ENCODE results near the gene DPCD. TPM values are rescaled to one million over a fixed set of nuclear protein-coding genes. Genes with fewer than 3 reads are reported as not detected.

Gene DPCD
- total RNA-seq, 4 donors from 2014 or later = 18.1 to 73.0 (median 37.3) TPM

- Histone ChIP-seq H3K4me1 (peaks cover 0 to 5% of the 10 kb centered on the region in 2 donors), H3K9me3 (no peaks in the 10 kb centered on the region), H3K27ac (no peak overlapping the region), H3K36me3 (no peaks in the 10 kb centered on the region), H3K27me3 (peaks cover 6% of the 10 kb centered on the region), H3K4me3 (replicated peaks in 1 of 3) (no peak overlapping the region)
- 72 to 76% methylated on average over 9 to 11 of the region's 11 CpGs for WGBS, 2 donors
- TF ChIP-seq CTCF (IDR thresholded peaks at IDR 0.05) = no peak
- TF ChIP-seq POLR2A (IDR thresholded peaks at IDR 0.05) = no peak
- intact Hi-C loops (cut with DNase I) = no loop called here
- DNase-seq = no peak
Measured at GRCh38 chr10:101563497-101564040, 24.6 kb upstream of the DPCD start.

GRCh38 chr10:101564490-101564991 lies 23.6 kb upstream of the DPCD start:
- Histone ChIP-seq H3K36me3 (no peaks in the 10 kb centered on the region), H3K4me1 (peaks cover under 1 to 7% of the 10 kb centered on the region in 2 donors), H3K27me3 (peaks cover 10% of the 10 kb centered on the region), H3K4me3 (replicated peaks in 1 of 3) (no peak overlapping the region), H3K27ac (no peak overlapping the region), H3K9me3 (no peaks in the 10 kb centered on the region)
- WGBS, 2 donors = 68 to 80% methylated on average over 9 to 12 of the region's 15 CpGs
- intact Hi-C loops (cut with DNase I) = no loop called here
- DNase-seq = no peak
- TF ChIP-seq CTCF (IDR thresholded peaks at IDR 0.05) (no peak), POLR2A (IDR thresholded peaks at IDR 0.05) (no peak)

- WGBS, 2 donors = 86 to 90% methylated on average over 5 of the region's 5 CpGs
- intact Hi-C loops (cut with DNase I) = loop anchor here (5.0 kb wide), 1 partner anchor 293 kb away; no protein-coding TSS in a partner anchor
- H3K4me3 ChIP-seq (replicated peaks in 1 of 3) = no peak overlapping the region
- no peak for TF ChIP-seq POLR2A (IDR thresholded peaks at IDR 0.05)
- TF ChIP-seq CTCF (IDR thresholded peaks at IDR 0.05) = no peak
- H3K27me3 ChIP-seq = peaks cover 11% of the 10 kb centered on the region
- no peak for DNase-seq
- no peaks in the 10 kb centered on the region for H3K9me3 ChIP-seq
- H3K27ac ChIP-seq = no peak overlapping the region
- H3K36me3 ChIP-seq = no peaks in the 10 kb centered on the region
- peaks cover 6 to 16% of the 10 kb centered on the region in 2 donors for H3K4me1 ChIP-seq
Measured at GRCh38 chr10:101565370-101565900, 22.7 kb upstream of the DPCD start.

GRCh38 chr10:101565936-101566332 lies 22.2 kb upstream of the DPCD start:
- H3K36me3 ChIP-seq = no peaks in the 10 kb centered on the region
- H3K9me3 ChIP-seq = no peaks in the 10 kb centered on the region
- H3K27me3 ChIP-seq = peaks cover 11% of the 10 kb centered on the region
- no peak for DNase-seq
- no peak for TF ChIP-seq CTCF (IDR thresholded peaks at IDR 0.05)
- TF ChIP-seq POLR2A (IDR thresholded peaks at IDR 0.05) = no peak
- intact Hi-C loops (cut with DNase I) = loop anchor here (5.0 kb wide), 1 partner anchor 294 kb away; no protein-coding TSS in a partner anchor
- WGBS, 2 donors = 62 to 63% methylated on average over 8 of the region's 8 CpGs
- H3K4me3 ChIP-seq (replicated peaks in 1 of 3) = no peak overlapping the region
- peaks cover 6 to 20% of the 10 kb centered on the region in 2 donors for H3K4me1 ChIP-seq
- H3K27ac ChIP-seq = no peak overlapping the region
